Peyer's patch (tissue), 4 donors: Measurements from ENCODE around the gene PXDN. TPM values are rescaled to one million over a fixed set of nuclear protein-coding genes. Genes with fewer than 3 reads are reported as not detected.

ENCODE experiments used
- DNase-seq, 3 donors: peaks; one replicate each; pipeline ENCODE4 v3.0.0-alpha.2; 2017 to 2019
- H3K27ac ChIP-seq, 4 donors: fragments of 200-600 bp; sonication (generic); one replicate each; pipeline ENCODE4 v1.5.1; 2016 to 2019
- H3K27me3 ChIP-seq, 2 donors: fragments of 200-600 bp; sonication (generic); one replicate each; pipeline ENCODE4 v1.5.1; 2019
- H3K36me3 ChIP-seq, 3 donors: fragments of 200-600 bp; sonication (generic); one replicate each; pipeline ENCODE4 v1.5.1; 2016 to 2019
- H3K4me1 ChIP-seq, 4 donors: fragments of 200-600 bp; sonication (generic); one replicate each; pipeline ENCODE4 v1.5.1; 2016 to 2019
- H3K4me3 ChIP-seq, 4 donors: fragments of 200-600 bp; sonication (generic); 1 replicate in 3 of 4; 2 replicates in 1 of 4; pipeline ENCODE4 v1.5.1; 2016 to 2019; ENCODE audit warnings: mild to moderate bottlenecking in 1 of 4
- H3K9me3 ChIP-seq, 4 donors: fragments of 200-600 bp; sonication (generic); one replicate each; pipeline ENCODE4 v1.5.1; 2016 to 2019; ENCODE audit warnings: mild to moderate bottlenecking in 1 of 4
- CTCF ChIP-seq, 6 experiments: fragments of 450-650 bp in 4 of 6; fragments of 200-600 bp in 2 of 6; sonication (generic) in 1 of 6; IDR thresholded peaks; one replicate each; pipeline ENCODE4 v1.5.1; 2017 to 2019; ENCODE audit warnings: antibody characterized with exemption in 6 of 6, mild to moderate bottlenecking in 3 of 6, moderate library complexity in 1 of 6
- POLR2A ChIP-seq, 2 donors: fragments of 450-650 bp; IDR thresholded peaks; one replicate each; pipeline ENCODE4 v1.5.1; 2017; ENCODE audit warnings: antibody characterized with exemption in 2 of 2, mild to moderate bottlenecking in 2 of 2, moderate library complexity in 2 of 2
- total RNA-seq, 4 donors: library from RNA; depleted of rRNA; stranded (reverse); fragments of >200 nt; gene quantifications; one replicate each; pipeline ENCODE4 v1.1.0, GENCODE V29; 2016

PXDN gene
- total RNA-seq, 4 donors from 2014 or later = 7.5 to 148 (median 21.0) TPM

GRCh38 chr2:1660656-1661640 is 83.4 kb downstream of the PXDN start:
- Histone ChIP-seq H3K27me3 (no peaks in the 10 kb centered on the region), H3K4me1 (no peaks in the 10 kb centered on the region), H3K27ac (no peak overlapping the region), H3K36me3 (peaks cover 0 to 39% (median 0%) of the 10 kb centered on the region in 3 donors), H3K9me3 (no peaks in the 10 kb centered on the region), H3K4me3 (no peak overlapping the region)
- no peak for DNase-seq
- TF ChIP-seq CTCF (IDR thresholded peaks at IDR 0.05) (no peak), POLR2A (IDR thresholded peaks at IDR 0.05) (no peak)

GRCh38 chr2:1659951-1660565 is 84.3 kb downstream of the PXDN start:
- no peak for DNase-seq
- Histone ChIP-seq H3K27ac (no peak overlapping the region), H3K36me3 (peaks cover 0 to 36% (median 0%) of the 10 kb centered on the region in 3 donors), H3K4me1 (no peaks in the 10 kb centered on the region), H3K4me3 (no peak overlapping the region), H3K9me3 (no peaks in the 10 kb centered on the region), H3K27me3 (no peaks in the 10 kb centered on the region)
- TF ChIP-seq CTCF (IDR thresholded peaks at IDR 0.05) (no peak), POLR2A (IDR thresholded peaks at IDR 0.05) (no peak)

- Histone ChIP-seq H3K4me3 (no peak overlapping the region), H3K27ac (no peak overlapping the region), H3K9me3 (no peaks in the 10 kb centered on the region), H3K36me3 (peaks cover 0 to 26% (median 0%) of the 10 kb centered on the region in 3 donors), H3K27me3 (no peaks in the 10 kb centered on the region), H3K4me1 (no peaks in the 10 kb centered on the region)
- TF ChIP-seq CTCF (IDR thresholded peaks at IDR 0.05) = no peak
- TF ChIP-seq POLR2A (IDR thresholded peaks at IDR 0.05) = no peak
- peak in 1 of 3 donors; percentile 32 for DNase-seq
Measured at GRCh38 chr2:1658394-1659151, 85.7 kb downstream of the PXDN start.

- Histone ChIP-seq H3K27me3 (no peaks in the 10 kb centered on the region), H3K4me1 (peaks cover 0 to 4% (median 0%) of the 10 kb centered on the region in 4 donors), H3K27ac (peak overlapping the region in 1 of 4 donors; percentile 8), H3K9me3 (no peaks in the 10 kb centered on the region), H3K36me3 (peaks cover 0 to 23% (median 0%) of the 10 kb centered on the region in 3 donors), H3K4me3 (no peak overlapping the region)
- TF ChIP-seq POLR2A (IDR thresholded peaks at IDR 0.05) = no peak
- TF ChIP-seq CTCF (IDR thresholded peaks at IDR 0.05) = no peak
- DNase-seq = peak in 1 of 3 donors; percentile 24
Measured at GRCh38 chr2:1656961-1657841, 87.1 kb downstream of the PXDN start.
